HUES48 (cell line): ENCODE data around the gene CARD19.

Source experiments
- H3K27ac ChIP-seq: one replicate; pipeline ENCODE4 v1.7.0; 2013; ENCODE audit warnings: low read depth, low read length, inconsistent platforms
- H3K27me3 ChIP-seq: 2 replicates; pipeline ENCODE4 v1.6.1; 2013; ENCODE audit warnings: mild to moderate bottlenecking, low read length; ENCODE audit not compliant: control insufficient read depth, insufficient read depth
- H3K36me3 ChIP-seq: 2 replicates; pipeline ENCODE4 v1.6.1; 2013; ENCODE audit warnings: low read length; ENCODE audit not compliant: control insufficient read depth, insufficient read depth
- H3K4me1 ChIP-seq: 2 replicates; pipeline ENCODE4 v1.6.1; 2013; ENCODE audit warnings: mild to moderate bottlenecking, low read length; ENCODE audit not compliant: control insufficient read depth, insufficient read depth
- H3K4me3 ChIP-seq: 2 replicates; pipeline ENCODE4 v1.5.1; 2013; ENCODE audit warnings: mild to moderate bottlenecking, low read depth, low read length
- H3K9ac ChIP-seq: 2 replicates; pipeline ENCODE4 v1.6.1; 2013; ENCODE audit warnings: mild to moderate bottlenecking, low read depth, low read length, moderate library complexity
- H3K9me3 ChIP-seq: 2 replicates; pipeline ENCODE4 v1.6.1; 2013; ENCODE audit warnings: low read length; ENCODE audit not compliant: control insufficient read depth, insufficient read depth

CARD19 gene

DNA sequence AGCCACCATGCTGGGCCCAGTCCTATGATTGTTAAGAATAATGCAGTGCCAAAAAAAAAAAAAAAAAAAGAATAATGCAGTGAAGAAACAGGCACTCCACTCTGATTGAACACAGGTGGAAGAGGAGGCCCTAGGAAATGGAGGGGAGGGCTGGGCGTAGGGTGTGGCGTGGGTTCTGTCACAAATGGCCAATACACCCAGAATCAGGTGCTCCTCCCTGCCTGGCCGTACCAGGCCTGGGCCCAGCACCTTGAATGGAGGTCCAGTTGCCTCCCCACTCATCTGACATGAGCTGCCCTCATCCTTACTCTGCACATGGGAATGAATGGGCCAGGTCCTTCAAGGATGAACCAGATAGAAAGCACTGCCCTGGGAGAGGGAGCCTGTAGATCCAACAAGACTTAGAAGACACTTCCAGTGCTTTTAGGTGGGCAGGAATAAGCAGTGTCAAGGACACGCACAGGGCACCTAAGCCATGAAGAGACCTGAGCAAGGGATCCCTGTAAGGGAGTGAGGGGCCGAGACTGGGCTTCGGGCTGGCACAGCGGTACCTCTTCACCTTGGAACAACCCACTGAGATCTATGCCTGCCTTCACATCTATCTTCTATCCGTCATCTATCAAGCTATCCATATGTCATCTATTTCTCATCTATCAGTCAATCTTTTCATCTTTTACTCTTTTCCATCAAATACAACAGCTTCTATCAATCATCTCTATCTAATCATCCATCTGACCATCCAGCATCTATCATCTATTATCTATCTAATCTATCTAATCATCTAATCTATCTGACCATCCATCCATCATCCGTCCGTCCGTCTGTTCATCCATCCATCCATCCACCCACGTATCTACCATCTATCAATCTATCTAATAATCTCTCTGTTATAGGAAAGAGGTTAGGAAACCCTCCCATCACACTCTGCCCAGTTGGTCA is 22.2 kb downstream of the CARD19 start:
- Histone ChIP-seq H3K9ac (no peak overlapping the region), H3K4me1 (peaks cover 7% of the 10 kb centered on the region; the same call in 1 of the 2 replicates), H3K27ac (no peak overlapping the region), H3K27me3 (no peaks in the 10 kb centered on the region), H3K4me3 (no peak overlapping the region), H3K9me3 (no peaks in the 10 kb centered on the region), H3K36me3 (peaks cover 1% of the 10 kb centered on the region; the same call in 1 of the 2 replicates)

DNA sequence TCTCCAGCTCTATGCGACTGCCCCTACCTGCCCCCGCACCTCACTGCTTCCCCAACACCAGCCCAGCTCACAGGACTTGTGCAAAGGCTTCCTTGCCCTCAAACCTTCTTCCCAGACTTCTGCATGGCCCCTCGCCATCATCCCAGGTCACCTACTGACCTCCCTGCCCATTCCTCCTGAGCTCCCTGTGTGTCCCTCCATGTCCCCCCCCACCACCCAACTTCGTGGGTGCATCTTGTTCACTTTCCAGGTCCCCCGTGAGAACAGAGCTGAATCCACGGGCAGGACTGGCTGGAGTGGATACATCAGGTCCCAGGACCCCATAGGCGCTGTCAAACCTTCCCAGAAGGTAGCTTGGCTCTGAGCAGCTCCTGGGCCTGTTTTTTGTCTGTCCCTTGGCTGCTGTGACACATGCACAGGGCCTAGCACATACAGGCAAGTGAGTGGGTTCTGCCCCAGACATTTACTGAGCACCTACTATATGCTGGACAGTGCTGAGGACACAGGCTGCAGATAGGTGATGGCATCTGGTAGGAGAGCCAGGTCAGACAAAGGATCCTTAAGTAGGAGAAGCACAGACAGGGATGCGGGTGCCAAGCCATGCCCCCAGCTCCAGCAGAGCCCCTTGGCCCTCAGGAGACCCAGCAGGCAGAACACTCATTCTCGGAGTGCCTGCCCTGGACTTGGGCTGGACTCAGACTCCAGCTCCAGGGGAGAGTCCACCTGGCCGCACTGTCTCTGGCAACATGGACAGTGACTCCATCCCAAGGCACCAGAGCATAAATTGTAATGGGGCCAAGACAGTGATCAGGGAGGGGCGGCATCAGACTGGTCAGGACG is 23.1 kb downstream of the CARD19 start:
- Histone ChIP-seq H3K4me1 (peaks cover 7% of the 10 kb centered on the region; the same call in 1 of the 2 replicates), H3K27ac (no peak overlapping the region)

DNA sequence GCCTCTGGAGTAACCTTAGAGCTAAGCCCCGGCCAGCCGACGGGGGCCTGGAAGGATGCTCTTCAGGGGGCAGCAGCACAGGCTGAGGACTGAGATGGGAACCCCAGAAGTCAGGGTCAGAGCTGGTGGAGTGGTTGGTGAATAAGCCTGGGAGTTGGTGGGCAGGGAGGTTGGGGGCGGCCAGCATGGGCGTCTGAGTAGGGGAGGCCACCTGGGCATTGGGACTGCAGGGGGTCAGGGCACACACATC is 23.6 kb downstream of the CARD19 start:
- no peaks in the 10 kb centered on the region for H3K27me3 ChIP-seq
- no peaks in the 10 kb centered on the region for H3K9me3 ChIP-seq
- H3K9ac ChIP-seq: no peak overlapping the region
- peaks cover 7% of the 10 kb centered on the region; the same call in 1 of the 2 replicates for H3K4me1 ChIP-seq
- no peak overlapping the region for H3K27ac ChIP-seq
- H3K4me3 ChIP-seq: no peak overlapping the region
- peaks cover 4% of the 10 kb centered on the region; the same call in 1 of the 2 replicates for H3K36me3 ChIP-seq

More for the DNA sequence above, 23.1 kb downstream of the CARD19 start:
- H3K9ac ChIP-seq: no peak overlapping the region
- no peaks in the 10 kb centered on the region for H3K9me3 ChIP-seq
- no peak overlapping the region for H3K4me3 ChIP-seq
- H3K27me3 ChIP-seq: no peaks in the 10 kb centered on the region
- H3K36me3 ChIP-seq: peaks cover 3% of the 10 kb centered on the region; the same call in 1 of the 2 replicates

DNA sequence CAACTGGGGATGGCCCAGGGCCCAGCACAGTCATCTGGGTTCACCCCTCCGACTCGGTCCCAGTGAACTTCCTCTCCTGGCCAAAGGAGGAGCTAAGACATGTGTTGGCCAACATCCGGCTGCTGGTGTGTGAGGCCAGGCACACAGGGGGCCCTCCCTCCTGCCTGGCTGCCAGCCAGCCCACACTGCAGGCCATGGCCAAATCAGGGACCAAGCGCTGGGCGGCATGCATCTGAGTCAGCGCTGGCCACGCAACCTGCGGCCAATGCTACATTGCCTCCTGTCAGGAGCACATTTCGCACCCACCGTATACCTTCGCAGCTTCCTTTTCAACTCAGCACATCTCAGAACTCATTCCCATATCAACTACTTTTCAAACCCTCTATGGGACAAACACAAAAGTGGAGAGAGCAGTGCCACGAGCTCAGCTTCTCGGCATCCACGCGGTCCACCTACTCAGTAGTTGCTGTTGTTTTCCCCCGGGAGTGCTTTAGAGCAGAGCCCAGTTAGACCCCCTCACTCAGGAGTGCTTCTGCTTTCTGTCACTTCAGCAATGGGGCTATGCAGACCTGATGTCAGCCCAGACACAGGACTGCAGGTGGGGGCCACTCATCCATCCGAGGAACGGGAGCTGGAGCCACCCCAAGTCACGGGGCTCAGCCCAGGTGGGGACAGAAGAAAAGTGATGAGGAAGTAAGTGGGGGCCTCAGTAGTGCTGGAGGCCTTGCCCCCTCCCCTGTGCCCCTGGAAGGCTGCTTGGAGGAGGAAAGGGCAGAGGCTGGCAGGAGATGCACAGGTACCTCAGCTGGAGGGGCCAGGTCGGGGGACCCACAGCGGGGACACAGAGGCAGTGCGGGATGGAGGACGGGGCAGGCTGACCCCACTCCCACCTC is 24.2 kb downstream of the CARD19 start:
- Histone ChIP-seq H3K9ac (no peak overlapping the region), H3K4me3 (no peak overlapping the region), H3K36me3 (peaks cover 9% of the 10 kb centered on the region), H3K9me3 (no peaks in the 10 kb centered on the region), H3K4me1 (peaks cover 7% of the 10 kb centered on the region; the same call in 1 of the 2 replicates), H3K27me3 (no peaks in the 10 kb centered on the region), H3K27ac (no peak overlapping the region)

DNA sequence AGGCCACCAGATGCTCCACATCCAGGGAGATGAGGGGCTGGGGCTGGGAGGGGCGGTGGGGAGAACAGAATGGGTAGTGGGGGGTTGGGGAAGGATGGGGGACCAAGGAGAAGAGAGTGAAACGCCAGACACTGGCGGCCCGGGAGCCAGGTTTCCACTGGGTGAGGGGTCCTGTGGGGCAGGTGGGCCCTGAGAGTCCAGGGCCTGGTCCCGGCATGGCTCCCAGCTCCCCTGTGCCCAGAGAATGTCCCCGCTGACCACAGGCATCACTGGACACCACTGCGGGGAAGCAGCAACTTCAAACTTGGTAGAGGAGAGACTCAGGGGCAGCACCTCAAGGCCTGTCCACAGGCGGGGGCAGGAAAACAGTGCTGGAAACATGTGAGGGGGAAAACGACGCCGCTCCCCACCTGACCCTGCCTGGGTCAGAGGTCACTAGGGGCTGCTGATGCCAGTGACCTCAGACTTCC is 24.9 kb downstream of the CARD19 start:
- Histone ChIP-seq H3K36me3 (peaks cover 13% of the 10 kb centered on the region), H3K4me3 (no peak overlapping the region), H3K9ac (no peak overlapping the region), H3K4me1 (peaks cover 7% of the 10 kb centered on the region; the same call in 1 of the 2 replicates), H3K27me3 (no peaks in the 10 kb centered on the region), H3K27ac (no peak overlapping the region), H3K9me3 (no peaks in the 10 kb centered on the region)

DNA sequence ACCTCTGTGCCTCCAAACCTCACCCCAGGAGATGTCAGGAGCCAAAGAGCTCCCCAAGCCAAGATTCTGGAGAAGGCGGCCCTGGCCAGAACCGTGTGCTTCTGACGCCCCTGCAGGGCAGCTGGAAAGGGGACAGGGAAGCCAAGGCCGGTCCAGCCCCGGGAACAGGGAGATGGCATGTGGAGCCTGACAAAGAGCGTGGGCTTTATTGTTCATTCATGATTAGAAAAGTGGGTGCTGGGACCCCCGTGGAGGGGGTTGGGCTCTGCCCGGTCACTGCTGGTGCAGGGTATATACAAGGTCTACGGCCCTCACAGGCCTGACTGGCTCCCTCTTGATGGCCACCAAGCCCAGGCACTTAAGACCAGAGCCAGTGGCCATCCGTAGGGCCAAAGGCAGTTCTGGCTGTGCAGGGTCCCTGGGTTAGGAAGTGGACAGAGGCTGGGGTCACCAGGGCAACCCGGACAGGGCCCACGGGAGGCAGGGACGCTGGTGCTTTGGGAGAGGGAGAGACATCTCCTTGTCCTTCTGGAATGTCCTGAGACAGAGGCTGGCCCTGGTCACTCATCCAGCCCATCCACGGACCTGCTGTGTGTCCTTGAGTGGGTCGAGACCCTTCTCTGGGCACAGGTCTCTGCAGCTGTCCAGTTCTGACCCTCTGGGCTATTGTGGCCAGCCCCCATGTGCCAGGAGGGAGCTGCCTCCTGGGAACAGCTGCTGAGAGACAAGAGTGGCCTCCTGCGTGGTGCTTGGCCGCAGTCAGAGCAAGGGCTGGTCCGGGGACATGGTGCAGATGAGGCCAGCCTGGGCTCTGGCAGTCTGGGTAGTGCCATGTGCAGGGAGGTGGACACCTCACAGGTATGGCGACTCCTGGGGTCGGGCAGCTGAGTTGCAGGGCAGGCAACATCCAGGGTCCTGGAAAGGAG is 25.6 kb downstream of the CARD19 start:
- peaks cover 2% of the 10 kb centered on the region; the same call in 1 of the 2 replicates for H3K4me1 ChIP-seq
- H3K4me3 ChIP-seq: no peak overlapping the region
- no peaks in the 10 kb centered on the region for H3K27me3 ChIP-seq
- no peak overlapping the region for H3K9ac ChIP-seq
- H3K36me3 ChIP-seq: peaks cover 13% of the 10 kb centered on the region
- no peaks in the 10 kb centered on the region for H3K9me3 ChIP-seq
- H3K27ac ChIP-seq: no peak overlapping the region

DNA sequence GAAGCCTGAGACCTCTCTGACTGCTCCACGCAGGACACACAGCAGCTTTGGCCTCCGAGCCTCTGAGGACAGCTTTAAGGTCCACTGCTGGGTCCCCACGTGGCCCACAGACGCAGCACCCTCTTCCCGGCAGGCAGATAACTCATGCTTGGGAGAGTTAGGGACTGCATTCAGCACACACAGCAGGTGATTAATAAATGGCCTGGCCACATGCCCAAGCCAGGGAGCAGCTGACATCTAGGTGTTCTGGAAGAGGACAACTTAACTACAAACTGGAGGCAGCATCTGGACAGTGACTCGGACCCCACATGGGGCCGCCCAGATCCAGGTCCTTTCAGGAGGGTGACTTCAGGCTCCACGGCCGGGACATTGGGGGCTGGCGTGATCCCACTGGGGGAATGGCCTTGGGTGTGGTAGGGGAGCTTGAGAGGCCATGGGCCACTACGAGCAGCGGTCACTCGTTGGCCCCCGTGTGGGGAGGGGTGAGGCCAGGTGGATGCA is 26.8 kb downstream of the CARD19 start:
- no peaks in the 10 kb centered on the region for H3K9me3 ChIP-seq
- H3K36me3 ChIP-seq: peaks cover 13% of the 10 kb centered on the region
- no peak overlapping the region for H3K27ac ChIP-seq
- no peak overlapping the region for H3K4me3 ChIP-seq
- peaks cover 10% of the 10 kb centered on the region for H3K4me1 ChIP-seq
- no peaks in the 10 kb centered on the region for H3K27me3 ChIP-seq
- H3K9ac ChIP-seq: no peak overlapping the region

DNA sequence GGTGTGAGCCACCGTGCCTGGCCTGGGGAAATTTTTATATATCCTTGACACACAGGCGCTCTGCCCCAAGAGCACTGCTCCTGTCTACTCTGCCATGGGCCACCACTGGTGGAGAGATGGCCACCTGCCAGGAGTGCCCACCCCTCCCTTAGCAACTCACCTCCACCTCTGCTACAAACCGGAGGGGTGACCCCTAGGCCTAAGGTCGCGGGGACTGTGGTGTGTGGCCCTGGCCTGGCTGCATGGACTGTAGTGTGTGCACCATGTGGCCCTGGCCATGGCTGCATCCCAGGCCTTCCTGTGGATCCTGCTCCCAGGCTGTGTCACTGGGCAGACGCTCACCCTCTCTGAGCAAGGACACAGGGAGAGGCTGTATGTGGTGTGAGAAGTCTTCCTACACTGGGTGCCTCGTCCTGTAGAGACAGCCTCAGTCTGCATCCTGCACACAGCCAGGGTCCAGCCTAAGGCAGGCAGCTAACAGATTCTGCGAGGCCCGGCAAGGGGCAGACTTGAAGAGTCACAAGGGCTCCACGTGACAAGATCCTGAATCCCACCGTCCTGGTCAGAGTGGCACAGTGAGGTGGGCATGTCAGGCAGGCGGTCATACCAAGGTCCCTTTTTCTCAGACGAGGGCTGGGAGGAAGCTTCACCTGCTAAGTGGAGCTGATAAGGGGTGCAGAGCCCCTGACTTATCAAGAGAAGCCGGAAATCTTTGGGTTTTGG is 27.7 kb downstream of the CARD19 start:
- no peak overlapping the region for H3K9ac ChIP-seq

DNA sequence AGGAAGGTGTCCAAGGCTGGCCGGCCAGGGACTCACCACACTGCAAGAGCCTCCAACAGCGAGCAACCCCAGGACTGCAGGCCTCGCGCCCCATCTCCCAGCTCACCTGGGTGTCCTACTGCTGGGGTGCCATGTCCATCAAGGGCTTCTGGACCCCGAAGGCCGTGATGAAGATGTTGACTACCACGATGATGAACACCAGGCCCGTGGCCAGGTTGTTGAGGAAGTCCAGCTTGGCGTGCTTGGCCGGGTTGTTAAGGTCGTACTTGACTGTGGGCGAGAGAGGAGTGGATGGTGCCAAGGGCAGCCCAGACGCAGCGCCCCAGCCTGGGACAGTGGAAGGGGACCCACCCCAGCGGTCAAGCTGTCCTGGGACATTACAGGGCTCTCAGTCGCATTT is 28.8 kb downstream of the CARD19 start:
- H3K4me1 ChIP-seq: peaks cover 10% of the 10 kb centered on the region
- no peaks in the 10 kb centered on the region for H3K27me3 ChIP-seq
- H3K27ac ChIP-seq: no peak overlapping the region
- H3K4me3 ChIP-seq: no peak overlapping the region
- H3K9me3 ChIP-seq: no peaks in the 10 kb centered on the region
- H3K9ac ChIP-seq: no peak overlapping the region
- H3K36me3 ChIP-seq: peaks cover 13% of the 10 kb centered on the region

More for the DNA sequence above, 27.7 kb downstream of the CARD19 start:
- H3K27ac ChIP-seq: no peak overlapping the region
- peaks cover 10% of the 10 kb centered on the region for H3K4me1 ChIP-seq
- H3K4me3 ChIP-seq: no peak overlapping the region
- H3K27me3 ChIP-seq: no peaks in the 10 kb centered on the region
- no peaks in the 10 kb centered on the region for H3K9me3 ChIP-seq
- peaks cover 13% of the 10 kb centered on the region for H3K36me3 ChIP-seq
